SU-DHL-6 (cell line): ENCODE results near the gene PHLDB2.

Source experiments
- CTCF ChIP-seq: fragments of 200-600 bp; sonication (generic); IDR thresholded peaks from one replicate; pipeline ENCODE4 v1.5.1; 2017; ENCODE audit warnings: antibody characterized with exemption, mild to moderate bottlenecking, low read length, moderate library complexity; ENCODE audit not compliant: insufficient read depth, poor library complexity, severe bottlenecking
- EZH2phosphoT487 ChIP-seq: fragments of 200-600 bp; sonication (generic), shearing (Covaris generic); conservative IDR thresholded peaks from 2 replicates; pipeline ENCODE4 v1.6.1; 2018; ENCODE audit warnings: mild to moderate bottlenecking, antibody characterized with exemption, low read length, moderate library complexity, mixed read lengths

GRCh38 chr3:111837112-111837511, 22.0 kb upstream of the PHLDB2 start:
- TF ChIP-seq CTCF (no peak), EZH2phosphoT487 (no peak)
